Posterior vena cava (tissue), 2 donors: ENCODE results near the gene KCNC1. TPM values are rescaled to one million over a fixed set of nuclear protein-coding genes. Genes with fewer than 3 reads are reported as not detected.
A peak's percentile ranks its signal among the peaks of the same experiment; 100 is the strongest.

ENCODE experiments used
- DNase-seq: peaks from one replicate; pipeline ENCODE4 v3.0.0-alpha.2; 2020; ENCODE audit warnings: low spot score
- intact Hi-C, 2 donors: fragments of 100-400 bp; cut with DNase I; formaldehyde crosslinking; loops; one replicate each; pipeline versions ENCODE4 v1.14.1 to v1.14.2; 2022 to 2023
- total RNA-seq, 2 donors: library from RNA; stranded (reverse); fragmentation: NEBNext Ultra II Directional; extraction: Animal tissue kit (Norgen Biotek cat#: 25700); gene quantifications; one replicate each; pipeline ENCODE4 v1.2.1, GENCODE V29; 2021
- donor health status: DM: yes; HTN: yes; CAD: no.
- donor health status: DM: yes; HTN: yes; CAD: no.

Gene KCNC1
- total RNA-seq, 2 donors from 2014 or later = not detected

DNA sequence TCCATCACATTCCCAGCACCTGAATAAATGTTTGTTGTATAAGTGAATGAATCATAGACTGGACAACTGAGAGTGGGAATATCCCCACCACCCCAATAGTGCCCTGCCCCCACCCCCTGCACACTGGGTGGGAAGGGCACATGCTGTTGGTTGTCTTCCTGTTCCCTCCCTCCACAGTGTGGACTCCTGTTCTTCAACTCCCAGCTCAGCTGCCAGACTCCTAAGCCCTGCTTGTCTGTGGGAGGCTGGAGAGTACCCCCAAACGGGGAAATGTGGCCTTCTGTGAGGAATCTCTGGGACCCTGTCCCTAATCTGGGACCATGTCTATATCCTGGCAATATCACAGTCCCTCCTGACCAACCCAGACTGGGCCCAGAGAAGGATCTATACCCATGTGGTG, 20.7 kb upstream of the KCNC1 start:
- intact Hi-C loops = no loop called here
- DNase-seq = no peak

DNA sequence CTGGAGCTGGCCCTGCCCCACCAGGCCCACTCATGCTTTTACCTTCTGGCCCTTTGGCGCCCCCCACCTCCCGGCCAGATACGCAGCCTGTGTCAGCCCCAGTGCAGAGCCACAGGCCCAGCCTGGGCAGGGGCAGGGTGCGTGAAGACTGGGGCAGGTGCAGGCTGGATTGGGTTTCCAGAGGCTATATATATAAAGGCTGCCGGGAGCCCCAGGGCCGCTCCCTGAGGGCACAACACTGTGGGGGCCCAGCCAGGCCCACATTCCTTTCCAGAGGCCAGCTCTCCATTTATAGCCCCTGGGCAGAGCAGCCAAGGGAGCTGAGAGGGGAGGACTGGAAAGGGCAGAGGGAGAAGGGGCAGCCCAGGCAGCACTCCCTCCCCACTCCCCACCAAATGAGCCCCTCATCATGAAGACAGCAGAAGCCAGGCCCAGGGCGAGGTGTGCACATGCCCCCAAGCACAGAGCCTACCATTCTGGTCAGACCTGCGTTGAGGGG, 20.2 kb upstream of the KCNC1 start:
- no peak for DNase-seq
- intact Hi-C loops = no loop called here

DNA sequence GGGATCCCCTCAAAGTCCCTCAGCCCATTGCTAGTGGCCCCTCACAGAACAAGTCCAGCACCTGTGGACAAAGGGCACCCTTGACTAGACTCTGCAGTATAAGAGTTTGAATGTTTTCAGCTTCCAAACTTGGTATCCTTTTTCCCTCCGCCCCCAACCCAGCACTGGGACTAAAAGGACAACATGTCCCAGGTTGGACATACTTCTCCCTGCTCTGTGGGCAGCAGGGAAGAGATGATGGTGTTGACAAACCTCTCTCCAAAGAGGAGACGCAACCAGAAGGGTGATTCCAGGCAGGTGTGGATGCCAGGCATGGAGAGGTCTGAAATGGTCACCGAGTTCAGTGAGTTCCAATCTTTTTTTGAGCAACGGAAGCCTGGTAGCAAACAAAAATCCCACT, 19.7 kb upstream of the KCNC1 start:
- intact Hi-C loops = no loop called here

DNA sequence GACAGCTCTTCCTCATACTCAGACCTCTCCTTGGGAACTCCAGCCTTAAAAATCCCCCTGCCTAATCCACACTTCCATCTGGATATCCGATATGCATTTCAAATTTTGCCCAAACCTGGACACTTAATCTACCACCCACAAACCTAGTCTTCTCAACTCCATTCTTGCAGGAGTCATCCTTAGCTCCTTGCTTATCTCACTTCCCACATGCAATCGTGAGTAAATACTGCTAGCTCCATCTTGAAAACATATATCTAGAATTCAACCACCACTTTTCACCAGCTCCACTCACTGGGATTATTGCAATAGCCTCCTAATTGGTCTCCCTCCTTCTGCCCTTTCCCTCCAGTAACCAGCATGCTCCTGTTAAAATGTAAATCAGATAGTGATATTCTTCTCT, 17.8 kb upstream of the KCNC1 start:
- no peak for DNase-seq
- intact Hi-C loops = no loop called here

More for the DNA sequence above, 19.7 kb upstream of the KCNC1 start:
- DNase-seq = no peak

DNA sequence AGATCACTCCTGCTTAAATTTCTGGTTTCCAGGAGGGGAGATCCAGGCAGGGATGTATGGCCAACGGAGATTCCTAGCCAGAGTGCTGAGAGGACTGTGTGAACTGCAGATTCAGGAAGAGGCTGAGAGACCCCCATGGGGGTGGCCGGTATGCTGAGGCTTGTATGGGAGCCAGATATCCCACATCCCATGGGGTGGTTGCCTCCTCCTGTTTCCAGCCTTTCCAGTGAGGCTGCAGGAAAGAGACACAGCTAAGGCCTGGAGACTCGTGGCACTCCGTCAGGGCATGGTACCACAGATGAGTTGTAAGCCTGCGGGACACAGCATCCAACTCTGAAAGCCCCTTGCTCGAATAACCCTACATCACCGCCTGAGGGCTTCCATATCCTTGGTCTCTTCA, 16.6 kb upstream of the KCNC1 start:
- no peak for DNase-seq
- intact Hi-C loops = no loop called here

- intact Hi-C loops = no loop called here
Observed at GRCh38 chr11:17718510-17718962, 16.0 kb upstream of the KCNC1 start.

DNA sequence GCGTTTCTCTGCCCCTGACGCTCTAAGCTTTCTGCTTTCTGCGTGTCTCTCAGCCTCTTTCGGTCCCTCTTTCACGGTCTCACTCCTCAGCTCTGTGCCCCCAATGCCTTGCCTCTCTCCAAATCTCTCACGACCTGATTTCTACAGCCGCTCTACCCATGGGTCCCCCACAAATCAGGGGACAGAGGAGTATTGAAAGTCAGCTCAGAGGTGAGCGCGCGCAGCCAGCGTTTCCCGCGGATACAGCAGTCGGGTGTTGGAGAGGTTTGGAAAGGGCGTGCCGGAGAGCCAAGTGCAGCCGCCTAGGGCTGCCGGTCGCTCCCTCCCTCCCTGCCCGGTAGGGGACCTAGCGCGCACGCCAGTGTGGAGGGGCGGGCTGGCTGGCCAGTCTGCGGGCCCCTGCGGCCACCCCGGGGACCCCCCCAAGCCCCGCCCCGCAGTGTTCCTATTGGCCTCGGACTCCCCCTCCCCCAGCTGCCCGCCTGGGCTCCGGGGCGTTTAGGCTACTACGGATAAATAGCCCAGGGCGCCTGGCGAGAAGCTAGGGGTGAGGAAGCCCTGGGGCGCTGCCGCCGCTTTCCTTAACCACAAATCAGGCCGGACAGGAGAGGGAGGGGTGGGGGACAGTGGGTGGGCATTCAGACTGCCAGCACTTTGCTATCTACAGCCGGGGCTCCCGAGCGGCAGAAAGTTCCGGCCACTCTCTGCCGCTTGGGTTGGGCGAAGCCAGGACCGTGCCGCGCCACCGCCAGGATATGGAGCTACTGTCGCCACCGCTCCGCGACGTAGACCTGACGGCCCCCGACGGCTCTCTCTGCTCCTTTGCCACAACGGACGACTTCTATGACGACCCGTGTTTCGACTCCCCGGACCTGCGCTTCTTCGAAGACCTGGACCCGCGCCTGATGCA, 15.3 kb upstream of the KCNC1 start, which contains the start of gene MYOD1:
Gene MYOD1, plus strand, starts transcription at position 544 of the 910 bp plus-strand sequence. Its CDS starts 212 bp downstream, at position 756.
- intact Hi-C loops = no loop called here
- peak; percentile 81 for DNase-seq

More at GRCh38 chr11:17718510-17718962, 16.0 kb upstream of the KCNC1 start:
- DNase-seq = no peak

- intact Hi-C loops = loop anchor here in 1 of 2 donors (5.0 kb wide), 1 partner anchor 503 kb away; no protein-coding TSS in a partner anchor
- peak; percentile 71 for DNase-seq
Observed at GRCh38 chr11:17719938-17720795, 14.4 kb upstream of the KCNC1 start.

- peak; percentile 51 for DNase-seq
- intact Hi-C loops = loop anchor here in 1 of 2 donors (5.0 kb wide), 1 partner anchor 503 kb away; no protein-coding TSS in a partner anchor
Observed at GRCh38 chr11:17720796-17721171, 13.8 kb upstream of the KCNC1 start.

GRCh38 chr11:17721242-17721999, 13.2 kb upstream of the KCNC1 start:
- intact Hi-C loops = loop anchor here in 1 of 2 donors (5.0 kb wide), 1 partner anchor 504 kb away; no protein-coding TSS in a partner anchor

DNA sequence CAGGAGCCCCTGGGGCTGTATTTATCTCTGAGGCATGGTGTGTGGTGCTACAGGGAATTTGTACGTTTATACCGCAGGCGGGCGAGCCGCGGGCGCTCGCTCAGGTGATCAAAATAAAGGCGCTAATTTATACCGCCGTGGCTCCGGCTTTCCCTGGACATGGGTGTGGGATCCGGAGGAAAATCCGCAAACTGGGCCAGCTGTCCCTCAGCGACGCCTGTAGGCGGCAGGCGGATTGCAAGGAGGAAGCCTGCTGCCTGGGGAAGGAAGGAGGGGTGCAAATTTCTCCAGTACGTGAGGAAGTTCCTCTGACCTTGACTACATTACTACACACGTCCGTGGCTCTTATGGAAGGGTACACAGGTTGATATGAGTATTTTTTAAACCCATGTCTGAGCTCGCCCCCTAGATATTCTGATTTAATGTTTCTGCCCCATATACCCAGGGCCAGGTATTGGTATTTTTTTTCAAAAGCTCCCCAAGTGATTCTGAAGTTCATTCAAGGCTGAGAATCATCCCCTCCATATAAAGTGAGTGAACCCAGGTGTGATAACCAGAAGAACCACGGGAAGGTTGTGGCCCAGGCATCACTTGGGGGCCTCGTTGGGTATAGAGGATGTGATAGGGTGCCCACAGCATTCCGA, 12.5 kb upstream of the KCNC1 start:
- intact Hi-C loops = loop anchor here in 1 of 2 donors (5.0 kb wide), 1 partner anchor 505 kb away; no protein-coding TSS in a partner anchor
- DNase-seq = no peak

More at GRCh38 chr11:17721242-17721999, 13.2 kb upstream of the KCNC1 start:
- DNase-seq = peak; percentile 72

DNA sequence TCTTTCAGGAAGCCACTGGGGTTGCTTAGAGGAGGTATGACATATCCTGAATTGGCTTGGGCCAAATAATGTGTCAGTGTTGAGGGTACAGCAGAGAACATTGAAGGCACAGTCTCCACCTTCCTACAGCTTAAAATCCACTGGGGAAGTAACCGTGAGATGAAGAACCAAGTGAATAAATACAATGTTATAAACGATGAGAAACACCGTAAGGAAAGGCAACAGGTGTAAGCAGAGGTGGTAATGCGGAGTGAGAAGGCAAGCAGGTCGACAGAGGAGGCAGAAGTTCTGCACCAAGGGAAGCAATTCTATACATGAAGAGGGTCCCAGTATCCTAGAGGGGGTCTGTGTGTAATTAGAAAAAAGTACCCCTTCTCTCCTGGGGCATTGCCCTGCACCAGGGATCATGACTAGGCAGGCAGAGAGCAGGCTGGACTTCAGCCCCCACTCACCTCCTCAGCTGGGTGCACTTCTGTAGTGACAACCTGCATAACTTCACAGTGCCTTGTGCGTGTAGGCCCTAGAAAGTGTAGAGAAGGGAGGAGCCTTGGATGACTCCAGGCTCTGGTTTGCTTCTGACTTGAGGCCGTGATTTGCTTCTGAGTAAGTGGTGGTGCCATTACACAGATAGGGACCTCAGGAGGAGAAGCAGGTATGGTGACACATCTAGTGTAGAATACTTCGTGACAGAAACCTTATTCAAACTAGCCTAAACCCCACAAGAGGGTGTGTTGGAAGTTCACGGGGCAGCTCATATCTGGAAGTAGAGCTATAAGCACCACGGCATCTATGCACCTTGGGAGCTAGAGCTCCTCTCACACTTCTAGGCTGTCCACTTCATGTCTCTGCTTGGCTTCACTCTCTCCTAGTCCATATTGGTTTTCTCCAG, 10.3 kb upstream of the KCNC1 start:
- no peak for DNase-seq
- intact Hi-C loops = loop anchor here in 1 of 2 donors (5.0 kb wide), 1 partner anchor 507 kb away; no protein-coding TSS in a partner anchor

DNA sequence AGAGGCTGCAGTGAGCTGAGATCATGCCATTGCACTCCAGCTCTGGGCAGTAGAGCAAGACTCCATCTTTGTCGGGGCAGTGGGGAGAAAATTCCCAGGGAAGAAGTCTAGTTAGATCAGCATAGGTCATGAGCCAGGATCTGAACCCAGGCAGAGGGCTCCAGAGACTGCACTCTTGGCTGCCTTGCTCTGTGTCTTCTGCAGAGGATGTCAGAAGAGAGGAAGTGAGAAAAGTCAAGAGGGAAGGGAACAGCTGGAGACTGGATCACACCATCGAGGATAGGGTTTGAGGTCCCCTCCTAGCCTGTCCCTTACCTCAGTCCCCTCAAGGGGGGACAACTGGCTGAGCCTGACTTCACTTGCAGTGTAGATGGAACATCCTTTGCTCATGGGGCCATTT, 9.4 kb upstream of the KCNC1 start:
- intact Hi-C loops = no loop called here

GRCh38 chr11:17730137-17730536, 4.4 kb upstream of the KCNC1 start:
- no peak for DNase-seq
- intact Hi-C loops = loop anchor here in 1 of 2 donors (2.0 kb wide), 1 partner anchor 249 kb away; no protein-coding TSS in a partner anchor

More for the DNA sequence above, 9.4 kb upstream of the KCNC1 start:
- peak; percentile 49 for DNase-seq

- intact Hi-C loops = loop anchor here in 1 of 2 donors (2.0 kb wide), 1 partner anchor 248 kb away; no protein-coding TSS in a partner anchor
- peak; percentile 92 for DNase-seq
Observed at GRCh38 chr11:17730608-17731462, 3.7 kb upstream of the KCNC1 start.

- intact Hi-C loops = no loop called here
- DNase-seq = no peak
Observed at GRCh38 chr11:17733261-17733660, 1.3 kb upstream of the KCNC1 start.
